Suppressor macrophage treated with lipopolysaccharide for 4 hours (primary cell): Measurements from ENCODE around the gene ARHGEF17.

Experiments
- DNase-seq: peaks from one replicate; pipeline ENCODE4 v3.0.0-alpha.2; 2020

Gene ARHGEF17

DNA sequence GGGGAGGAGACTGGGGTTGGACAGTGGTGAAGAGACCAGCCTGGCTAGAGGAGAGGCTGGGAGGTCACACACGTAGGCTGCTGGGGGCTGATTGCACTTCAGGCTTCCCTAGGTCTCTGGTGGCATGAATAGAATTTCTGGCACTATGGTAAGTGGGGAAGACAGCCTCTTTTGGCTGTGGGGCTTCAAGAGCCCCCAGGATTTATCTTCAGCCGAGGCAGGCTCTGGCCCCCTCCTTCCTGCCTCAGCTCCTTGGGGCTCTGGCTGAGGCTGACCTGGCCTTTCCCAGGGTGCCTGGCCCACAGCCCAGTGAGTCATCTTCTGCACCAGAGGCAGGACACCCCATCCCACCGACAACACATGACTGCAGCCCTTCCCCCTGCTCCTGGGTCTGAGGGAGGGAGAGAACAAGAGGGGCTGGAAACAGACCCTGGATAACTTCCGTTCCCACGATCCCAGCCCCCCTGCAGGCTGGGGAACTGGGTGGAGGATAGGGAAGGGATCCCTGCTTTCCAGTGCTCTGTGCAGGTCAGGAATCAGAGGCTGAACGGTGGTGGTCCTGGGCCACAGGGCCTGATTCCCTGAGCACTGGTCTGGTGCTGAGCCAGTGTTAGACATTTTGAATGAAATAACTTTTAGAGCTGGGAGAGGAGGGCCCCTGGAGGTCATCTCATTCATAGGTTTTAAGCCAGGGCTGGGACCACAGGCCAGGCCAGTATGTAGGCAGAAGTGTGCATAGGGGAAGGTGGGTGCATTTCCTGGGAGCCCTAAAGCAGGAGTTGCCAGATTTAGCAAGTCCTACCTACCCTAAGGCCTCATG lies 26.5 kb downstream of the ARHGEF17 start:
- DNase-seq, result peak; percentile 48

DNA sequence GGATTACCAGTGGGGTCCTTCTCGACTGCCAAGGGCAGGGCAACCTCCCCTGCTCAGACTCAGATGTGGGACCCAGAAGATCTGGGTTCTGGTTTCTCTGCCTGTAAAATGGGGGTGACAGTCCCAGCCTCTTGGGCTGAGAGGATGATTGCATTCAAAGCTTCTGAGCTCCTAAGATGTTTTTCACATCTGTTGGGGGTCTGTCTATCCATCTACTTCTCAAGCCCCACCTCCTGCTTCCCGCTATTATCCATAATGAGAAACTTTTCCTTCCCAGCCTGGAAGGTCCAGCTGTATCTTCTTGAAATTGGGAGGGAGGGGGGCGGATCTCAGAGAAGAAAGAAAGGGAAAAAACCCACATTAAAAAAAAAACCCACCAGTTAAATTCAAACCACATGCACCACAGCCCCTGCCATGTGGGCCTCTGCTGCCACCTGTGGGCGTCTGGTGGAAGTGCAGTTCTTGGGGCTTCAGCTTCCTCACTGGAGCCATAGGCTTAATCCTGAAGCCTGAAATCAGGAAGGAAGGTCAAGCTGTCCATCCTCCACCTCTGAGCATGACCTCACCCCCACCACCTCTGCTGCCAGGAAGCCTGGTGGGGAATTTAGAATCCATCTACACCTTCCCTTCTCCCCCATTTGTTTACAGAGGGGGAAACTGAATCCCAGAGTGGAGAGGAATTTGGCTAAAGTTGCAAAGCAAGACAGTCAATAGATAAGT lies 27.3 kb downstream of the ARHGEF17 start:
- DNase-seq, result peak; percentile 89

DNA sequence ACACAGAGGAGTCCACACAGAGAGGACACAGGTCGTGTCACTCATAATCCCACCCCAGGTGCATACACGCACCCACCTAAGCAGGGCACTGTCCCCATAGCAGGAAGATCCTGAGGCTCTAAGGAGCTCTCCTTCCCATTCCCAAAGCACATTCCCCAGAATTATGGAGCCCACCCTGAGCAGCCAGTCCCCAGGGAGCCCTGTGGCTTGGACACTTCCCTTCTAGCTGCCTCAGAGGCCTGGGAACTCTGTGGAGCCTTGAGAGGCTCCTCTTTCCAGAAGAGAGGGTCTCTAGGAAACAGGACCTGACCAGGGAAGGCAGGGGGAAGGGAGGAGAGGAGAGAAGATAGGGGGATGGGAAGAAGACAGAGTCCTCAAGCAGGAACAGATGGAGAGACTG lies 29.8 kb downstream of the ARHGEF17 start:
- DNase-seq, result no peak

DNA sequence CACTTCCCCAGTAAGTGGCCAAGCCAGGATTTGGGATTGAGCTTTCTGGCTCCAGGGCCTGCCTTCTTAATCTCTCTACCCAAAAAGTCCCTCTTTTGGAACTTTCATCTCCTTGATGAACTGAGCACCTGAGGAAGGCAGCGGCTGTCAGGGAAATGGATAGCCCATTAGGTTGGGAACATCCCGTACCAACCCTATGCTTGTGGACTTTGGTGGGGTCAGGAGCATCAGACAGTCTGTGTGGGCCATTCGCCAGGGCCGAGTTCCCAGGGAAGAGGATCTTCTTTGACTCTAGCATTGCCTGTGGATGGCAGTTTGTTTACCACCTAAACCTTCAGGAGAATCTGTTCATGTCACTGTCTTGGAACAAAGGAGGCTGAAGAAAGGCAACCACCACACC lies 30.2 kb downstream of the ARHGEF17 start:
- no peak for DNase-seq

DNA sequence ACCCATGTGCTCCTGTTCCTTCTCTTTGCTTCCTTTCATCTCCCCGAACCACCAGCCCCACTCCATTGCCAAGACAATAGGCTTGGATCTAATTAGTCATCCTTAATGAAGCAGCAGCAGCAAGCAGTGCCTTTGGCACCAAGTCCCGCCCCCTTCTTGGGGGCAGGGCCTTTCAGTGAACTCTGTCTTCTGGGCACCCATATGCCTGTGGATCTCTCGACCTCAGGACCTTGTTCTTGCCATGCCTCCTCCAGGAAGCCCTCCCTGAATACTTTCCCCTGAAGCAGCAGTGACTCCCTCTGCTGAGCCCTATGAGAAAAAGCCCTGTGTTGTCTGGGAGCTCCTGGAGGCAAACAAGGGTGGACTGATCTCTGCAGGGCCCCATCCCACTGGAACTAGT lies 32.1 kb downstream of the ARHGEF17 start:
- DNase-seq, result no peak

DNA sequence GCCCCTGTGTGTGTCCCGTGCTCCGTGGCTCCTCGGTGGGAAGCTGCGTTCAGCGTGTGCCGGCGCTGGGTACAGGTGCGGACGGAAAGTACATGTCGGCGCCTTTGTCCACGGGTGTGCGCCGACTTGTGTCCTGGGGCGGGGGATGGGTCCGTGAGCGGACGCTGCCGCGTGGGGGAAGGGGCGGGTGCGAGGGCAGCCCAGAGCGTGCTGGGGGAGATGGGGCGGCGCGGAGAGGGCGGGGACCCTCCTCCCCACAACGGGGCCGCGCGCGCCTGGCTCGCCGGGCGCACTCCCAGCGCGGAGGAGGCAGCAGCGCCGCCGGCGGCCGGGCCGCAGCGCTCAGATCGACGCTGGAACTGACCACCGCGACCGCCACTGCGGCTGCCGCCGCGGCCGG lies 34.6 kb downstream of the ARHGEF17 start:
- DNase-seq, result no peak

DNA sequence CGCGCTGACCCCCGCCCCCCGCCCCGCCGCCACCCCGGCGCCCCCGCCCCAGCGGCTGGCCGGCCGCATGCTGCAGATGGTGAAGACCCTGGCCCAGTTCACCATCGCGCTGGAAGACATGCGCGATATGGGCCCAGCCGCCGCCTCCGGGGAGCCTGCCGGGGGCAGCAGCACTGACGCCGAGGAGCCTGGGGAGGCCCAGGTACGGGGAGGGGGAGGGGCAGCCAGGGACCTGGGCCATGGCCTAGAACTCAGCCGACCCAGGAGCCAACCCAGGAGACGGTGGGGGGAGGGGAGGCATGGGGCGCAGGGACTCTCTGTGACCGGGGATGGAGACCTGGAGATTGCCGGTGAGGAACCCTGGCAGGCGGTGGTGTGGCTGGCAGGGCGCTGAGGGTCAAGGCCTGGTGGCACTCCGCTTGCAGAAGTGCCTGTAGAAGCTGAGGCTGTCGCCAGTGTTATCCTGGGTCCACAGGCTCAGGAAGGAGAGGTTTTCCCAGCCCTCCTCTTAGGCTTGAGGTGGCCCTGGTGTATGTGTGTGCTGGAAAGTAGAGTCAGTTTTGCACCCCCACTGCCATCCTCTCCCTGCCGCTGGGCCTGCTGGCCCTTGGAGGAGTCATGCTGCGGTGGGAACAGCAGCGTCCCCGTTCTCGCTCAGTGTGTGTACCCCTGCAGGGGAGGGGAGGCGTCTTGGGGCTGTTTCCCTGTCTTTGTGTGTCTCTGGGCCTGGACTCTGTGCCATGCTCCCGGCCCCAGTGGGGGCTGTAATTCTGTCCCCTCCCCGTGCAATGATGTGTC lies 35.2 kb downstream of the ARHGEF17 start:
- no peak for DNase-seq

DNA sequence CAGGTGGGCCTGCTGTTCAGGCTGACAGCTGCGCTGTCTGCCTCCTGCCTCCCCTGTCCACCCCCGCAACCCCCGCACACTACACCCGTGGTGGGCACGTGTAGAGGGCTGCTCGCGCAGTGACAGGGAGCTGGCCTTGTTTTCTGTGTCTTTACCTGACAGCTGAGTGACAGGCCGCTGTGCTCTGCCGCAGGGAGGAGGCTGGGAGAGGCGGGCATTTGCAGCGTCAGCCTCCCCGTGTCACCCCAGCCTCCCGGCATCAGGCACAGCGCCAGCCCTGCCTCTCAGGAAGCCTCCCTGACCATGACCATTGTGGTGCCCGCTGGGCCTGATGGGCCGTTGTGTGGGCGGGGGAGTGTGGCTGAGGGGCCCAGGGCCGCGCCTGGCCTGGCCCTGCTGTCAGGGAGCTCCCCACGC lies 36.1 kb downstream of the ARHGEF17 start:
- DNase-seq, result no peak

DNA sequence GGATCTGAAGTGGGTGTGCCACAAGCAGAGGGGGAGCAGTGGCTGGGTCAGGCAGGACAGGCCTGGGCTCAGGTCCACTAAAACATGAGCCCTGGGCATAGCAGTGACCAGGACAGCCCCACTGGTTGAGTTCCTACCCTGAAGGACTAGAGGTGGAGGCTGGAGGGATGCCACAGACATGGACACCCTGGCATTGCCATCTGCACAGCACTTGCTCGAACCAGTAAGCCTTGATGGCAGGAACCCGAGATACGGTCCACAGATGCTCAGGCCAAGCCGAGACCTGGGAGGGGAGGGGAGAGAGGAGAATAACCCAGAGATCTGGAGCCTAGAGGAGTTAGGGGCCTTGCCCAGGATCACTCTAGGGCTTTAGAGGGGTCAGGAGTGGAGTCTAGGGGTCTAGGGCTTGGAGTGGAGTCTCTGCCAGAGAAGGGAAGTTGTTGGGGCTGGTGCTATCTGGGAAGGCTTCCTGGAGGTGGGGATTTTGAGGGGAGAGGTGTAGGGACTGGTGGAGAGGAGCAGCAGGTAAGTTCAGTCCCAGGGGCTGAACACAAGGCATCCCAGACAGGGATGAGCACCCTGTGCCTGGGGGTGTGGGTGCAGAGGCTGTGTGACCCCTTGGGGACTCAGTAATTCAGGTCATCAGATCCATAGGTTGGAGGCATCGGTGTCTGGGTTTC lies 37.5 kb downstream of the ARHGEF17 start:
- no peak for DNase-seq

DNA sequence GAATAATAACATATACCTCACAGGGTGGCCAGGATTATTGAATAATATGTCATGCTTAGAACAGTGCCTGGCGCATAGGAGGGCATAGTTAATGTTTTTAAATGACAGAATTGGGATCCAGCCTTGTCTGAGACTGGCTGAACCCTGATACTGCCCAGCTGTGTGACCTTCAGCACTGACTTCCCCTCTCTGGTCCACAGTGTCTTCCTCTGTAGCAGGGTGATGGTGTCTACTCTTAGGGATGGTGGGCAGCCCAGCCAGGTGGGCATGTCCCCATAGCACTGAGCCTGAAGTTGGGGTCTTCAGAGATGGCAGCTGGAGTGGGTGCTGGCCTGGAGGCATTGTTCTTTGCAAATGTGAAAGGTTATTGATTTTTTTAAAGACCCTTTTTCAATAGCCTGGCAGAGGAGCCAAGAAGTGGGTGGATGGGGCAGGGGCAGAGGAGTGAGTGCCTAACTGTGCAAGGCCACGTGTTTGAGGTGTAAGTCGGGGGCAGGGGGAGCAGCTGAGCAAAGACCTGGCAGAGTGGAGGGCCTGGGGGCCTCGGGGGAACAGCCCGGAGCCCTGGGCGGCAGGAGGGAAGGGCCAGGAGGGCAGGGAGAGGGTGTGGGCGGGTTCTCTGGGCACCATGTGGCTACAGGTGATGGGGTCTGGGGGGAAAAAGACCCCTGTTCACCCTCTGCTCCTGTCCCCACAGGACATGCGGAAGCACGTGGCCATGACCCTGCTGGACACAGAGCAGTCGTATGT lies 38.3 kb downstream of the ARHGEF17 start:
- DNase-seq, result no peak

DNA sequence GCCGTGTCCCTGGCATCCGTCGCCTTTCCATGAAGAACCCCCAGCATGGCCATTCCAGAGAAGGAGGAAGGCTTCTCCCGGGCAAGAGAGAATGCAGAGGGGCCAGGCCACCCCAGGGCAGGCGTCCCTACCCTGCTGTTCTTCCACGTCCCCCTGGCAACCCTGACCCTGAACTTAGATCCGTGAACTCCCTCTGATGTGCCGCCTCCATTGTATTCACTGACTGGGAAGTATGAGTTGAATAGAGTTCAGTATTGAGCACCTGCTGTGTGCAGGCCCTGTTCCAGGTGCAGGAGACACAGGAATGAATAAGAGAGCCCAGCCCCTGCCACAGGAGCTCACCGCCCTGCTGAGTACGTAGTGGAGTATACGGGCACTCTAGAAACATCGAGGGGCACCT lies 39.0 kb downstream of the ARHGEF17 start:
- DNase-seq, result no peak

DNA sequence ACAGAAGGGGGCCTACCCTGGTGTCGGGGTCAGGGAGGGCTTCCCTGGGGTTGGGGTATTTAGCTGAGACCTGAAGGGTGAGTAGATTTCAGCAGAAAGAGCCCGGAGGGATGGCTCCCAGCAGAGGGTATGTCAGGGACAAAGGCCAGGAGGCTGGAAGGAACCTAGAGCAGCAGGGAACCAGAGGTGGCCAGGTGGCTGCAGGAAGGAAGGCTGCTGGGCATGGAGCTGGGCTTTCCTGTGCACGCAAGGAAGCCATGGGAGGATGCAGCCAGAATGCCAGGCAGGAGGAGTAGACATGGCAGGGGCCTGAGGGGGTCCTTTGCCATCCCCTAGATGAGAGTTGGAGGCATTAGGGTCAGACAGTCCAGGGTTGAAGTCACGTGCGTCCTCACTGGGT lies 40.8 kb downstream of the ARHGEF17 start:
- no peak for DNase-seq

DNA sequence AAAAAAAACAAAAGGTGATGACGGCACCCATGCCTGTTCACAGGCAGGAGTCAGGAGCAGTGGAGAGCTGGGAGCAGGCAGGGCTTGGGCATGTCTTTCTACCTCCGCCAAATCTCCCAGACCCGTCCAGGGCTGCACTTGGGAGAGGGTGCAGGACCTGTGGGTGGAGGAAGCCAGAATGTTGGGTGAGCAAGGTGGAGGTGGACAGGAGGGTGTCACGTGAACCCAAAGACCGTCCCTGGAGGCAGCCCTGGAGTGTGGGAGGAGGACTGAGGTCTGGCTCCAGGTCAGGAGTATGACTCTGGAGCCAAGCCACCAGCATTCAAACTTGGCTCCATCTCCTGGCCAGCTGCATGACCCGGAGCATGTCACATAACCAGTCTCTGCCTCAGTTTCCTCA lies 41.6 kb downstream of the ARHGEF17 start:
- DNase-seq, result no peak

DNA sequence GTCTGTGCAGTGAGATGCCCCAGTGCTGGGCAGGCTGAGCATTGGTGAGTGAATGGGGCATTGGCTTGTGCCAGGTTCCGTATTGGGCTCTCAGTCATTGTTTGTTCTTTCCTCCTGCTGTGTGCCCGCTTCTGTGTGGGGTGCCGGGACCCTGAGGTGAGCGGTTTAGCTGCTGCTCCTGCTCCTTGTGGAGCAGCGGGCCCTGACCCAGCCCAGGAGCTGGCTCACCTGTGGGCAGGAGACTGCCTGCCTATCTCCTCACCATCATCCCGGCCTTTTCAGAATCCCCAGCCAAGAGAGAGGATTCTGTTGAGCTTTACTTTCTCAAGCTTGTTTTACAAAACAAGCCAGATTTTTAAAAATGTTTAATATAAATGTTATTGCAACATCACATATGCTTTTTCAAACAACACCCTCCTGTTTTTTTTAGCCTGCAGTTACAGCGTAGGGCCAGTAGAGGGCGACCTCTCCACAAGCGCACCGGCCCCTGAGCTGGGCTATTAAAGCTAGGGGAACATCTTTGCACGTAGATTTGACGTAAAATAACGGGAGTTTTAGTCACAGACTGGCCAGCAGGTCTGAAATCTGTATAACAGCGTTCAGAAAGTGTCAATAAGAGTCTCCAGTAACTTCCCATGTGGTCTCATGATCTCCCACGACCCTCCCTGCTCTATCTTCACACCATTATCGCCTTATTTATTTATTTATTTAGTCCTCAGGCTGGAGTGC lies 43.0 kb downstream of the ARHGEF17 start:
- peak; percentile 80 for DNase-seq

DNA sequence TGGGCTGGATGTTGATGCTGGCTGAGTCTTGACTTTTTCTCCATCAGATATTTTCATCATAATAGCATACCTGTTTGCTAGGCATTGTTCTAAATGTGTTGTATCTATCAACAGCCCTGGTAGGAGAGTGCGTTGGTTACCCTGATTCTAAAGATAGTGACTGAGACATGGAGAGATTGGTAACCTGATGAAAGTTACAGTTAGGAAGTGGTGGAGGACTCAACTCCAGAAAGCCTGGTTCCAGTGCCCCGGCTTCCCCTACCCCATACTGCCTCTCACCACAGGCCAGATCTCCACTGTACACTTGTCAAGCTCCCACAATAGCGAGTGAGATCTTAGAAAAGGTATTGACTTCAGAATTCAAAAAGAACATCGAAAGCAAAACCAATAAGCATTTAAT lies 45.3 kb downstream of the ARHGEF17 start:
- DNase-seq, result no peak

DNA sequence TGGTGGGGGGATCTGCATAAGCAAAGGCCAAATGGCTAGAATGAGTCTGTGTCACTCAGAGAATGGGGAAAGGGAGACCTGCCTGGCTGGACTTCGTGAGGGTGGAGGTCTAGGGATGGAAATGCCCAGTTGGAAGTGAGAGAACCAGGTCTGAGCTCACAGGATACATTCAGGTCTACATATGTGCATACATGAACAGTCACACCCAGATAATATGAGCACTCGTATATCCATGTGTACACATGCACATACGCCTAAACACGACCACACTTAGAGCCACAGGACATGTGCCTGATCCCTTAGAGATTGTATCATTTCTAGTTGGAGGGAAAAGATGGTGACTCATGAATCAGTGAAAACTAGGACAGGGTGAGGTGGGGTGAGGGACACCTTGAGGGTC lies 47.0 kb downstream of the ARHGEF17 start:
- no peak for DNase-seq

DNA sequence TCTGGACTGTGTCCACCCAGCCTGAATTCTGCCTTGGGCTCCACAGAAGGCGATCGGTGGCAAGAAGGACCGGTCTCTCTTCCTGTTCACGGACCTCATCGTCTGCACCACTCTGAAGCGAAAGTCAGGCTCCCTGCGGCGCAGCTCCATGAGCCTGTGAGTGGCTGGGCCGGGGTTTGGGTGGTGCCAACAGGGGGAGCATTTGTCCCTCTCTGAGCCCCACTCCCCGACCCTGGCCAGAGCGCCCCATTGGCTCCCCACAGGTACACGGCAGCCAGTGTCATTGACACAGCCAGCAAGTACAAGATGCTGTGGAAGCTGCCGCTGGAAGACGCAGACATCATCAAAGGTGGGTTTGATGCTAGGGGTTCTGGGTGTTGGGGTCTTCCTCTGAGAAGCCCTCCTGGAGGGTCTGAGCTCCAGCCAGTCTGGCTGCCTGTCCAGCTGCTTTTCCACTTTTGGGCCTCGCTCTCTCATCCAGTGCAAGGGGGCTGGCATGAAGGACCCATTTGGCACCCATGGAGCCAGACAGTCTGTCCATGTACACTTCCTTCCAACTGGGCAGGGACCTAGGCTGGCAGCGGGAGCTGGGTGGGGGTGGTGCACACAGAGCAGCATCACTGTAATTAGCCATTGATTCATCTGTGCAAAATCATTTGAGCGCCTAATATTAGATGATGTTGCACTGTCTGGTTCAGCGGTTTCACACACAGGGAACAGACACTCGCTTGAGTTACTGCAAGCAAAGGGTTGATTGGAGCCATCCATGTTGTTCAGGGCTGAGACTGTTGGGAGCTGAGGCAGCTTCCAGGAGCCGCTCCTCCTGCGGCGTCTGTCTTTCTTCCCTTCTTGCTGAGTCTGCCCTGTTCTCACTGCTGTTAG lies 49.1 kb downstream of the ARHGEF17 start:
- DNase-seq, result no peak

DNA sequence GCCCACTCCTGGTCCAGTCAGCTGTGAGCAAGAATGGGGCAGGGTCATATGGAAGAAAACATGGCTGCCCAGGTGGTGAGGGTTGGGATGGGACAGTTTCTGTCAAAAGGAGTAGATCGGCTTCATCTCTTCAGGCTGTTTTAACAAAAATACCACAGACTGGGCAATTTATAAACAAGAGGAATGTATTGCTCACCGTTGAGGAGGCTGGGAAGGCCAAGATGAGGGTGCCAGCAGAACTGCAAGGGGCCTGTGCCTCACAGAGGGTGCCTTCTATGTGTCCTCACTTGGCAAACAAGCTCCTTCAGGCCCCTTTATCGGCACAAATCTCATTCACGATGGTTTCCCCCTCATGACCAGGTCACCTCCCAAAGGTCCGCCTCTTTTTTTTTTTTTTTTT lies 50.0 kb downstream of the ARHGEF17 start:
- no peak for DNase-seq

DNA sequence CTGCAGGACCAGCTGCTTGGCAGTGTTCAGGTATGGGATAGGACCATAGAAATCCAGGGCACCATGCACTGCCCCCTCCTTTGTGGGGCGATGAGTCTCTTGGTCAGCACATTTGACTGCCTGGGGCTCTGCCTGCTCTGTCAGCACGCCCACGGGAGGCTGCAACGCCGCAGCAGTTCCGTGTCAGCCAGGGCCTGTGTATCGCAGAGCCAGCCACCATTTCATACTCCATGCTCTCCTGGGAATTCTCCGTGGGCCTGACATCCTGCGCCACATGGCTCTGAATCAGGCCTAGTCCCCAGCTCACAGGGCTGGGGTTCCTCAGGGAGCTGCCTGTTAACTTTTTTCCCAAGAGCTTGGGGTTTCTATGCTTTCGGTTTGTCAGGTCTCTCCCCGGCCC lies 51.3 kb downstream of the ARHGEF17 start:
- no peak for DNase-seq

DNA sequence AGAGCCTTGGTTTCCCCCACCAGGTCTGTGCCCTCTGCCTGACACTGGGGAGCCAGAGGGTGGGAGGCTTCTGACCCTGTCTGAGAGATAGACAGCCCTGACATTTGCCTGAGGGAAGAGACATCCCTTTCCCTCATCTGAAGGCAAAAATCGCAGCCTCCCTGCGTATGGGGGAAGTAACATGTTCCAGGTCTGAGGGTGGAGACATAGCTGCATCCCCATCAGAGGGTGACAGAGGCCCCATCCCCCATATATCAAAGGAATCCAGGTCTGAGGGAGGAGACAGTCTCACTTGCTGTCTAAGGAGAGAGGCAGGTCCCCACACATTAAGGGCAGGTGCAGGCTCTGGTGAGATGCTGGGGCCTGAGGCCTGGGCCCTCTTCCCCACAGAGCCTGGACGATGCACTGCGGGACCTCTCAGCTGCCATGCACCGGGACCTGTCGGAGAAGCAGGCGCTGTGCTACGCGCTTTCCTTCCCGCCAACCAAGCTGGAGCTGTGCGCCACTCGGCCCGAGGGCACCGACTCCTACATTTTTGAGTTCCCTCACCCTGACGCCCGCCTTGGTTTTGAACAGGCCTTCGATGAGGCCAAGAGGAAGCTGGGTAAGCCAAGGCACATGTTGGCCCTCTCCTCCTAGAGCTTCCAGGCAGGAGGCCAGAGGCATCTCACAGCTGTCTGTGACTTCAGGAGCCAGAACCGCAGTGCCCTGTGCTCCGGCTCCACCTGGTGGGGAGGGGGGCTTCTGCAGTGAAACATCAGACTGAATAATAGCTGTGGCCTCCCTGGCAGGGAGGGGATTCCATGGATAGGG lies 52.1 kb downstream of the ARHGEF17 start:
- DNase-seq, result peak; percentile 21
